ENCODE results near the gene P3R3URF.

Gene P3R3URF

DNA sequence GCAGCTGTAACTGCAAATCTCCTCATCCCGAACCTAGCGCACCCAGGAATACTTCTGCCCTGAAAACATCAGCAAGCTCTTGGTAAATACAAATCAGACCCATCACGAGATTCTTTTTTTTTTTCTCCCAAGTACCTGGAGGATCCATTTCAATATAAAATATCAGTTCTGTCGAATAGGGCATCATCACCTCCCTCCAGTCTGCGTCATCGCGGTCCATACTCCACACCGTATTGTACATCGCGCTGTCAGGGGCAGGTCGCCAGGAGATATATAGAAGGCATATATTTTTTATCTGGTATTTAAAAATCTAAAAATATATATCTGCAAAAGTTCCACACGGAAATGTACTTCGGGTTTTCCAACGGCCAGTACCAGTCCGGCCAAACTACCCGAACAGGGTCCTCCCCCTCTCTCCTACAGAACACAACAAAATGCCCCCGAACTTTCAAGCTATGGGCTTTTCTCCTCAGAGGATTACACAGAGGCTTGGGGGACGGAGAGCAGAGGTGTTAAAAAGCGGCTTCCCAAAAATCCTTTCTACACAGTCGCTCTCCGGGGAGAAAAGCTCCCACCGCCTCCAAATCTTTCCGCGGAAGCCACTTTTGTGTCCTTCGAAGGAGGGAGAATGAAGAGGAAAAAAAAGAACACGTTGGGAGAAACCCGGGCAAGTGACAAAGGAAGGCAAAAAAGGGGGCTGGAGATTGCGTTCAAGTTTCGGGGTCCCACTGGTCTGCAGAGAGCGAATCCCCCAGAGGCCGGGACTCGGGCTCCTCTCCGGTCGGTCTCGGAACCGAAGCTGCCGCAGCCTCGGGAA is 44.4 kb downstream of the P3R3URF start:
- no peaks in the 10 kb centered on the region for H3K36me3 ChIP-seq (ENCODE audit: control insufficient read depth, insufficient read depth, low read length)
- H3K4me1 ChIP-seq (ENCODE audit: control insufficient read depth, insufficient read depth, low read length, poor library complexity, severe bottlenecking) = peaks cover 5% of the 10 kb centered on the region
- H3K9me3 ChIP-seq (ENCODE audit: control insufficient read depth, low read length) = no peaks in the 10 kb centered on the region
- peak overlapping the region; percentile 80 for H3K4me3 ChIP-seq (ENCODE audit: extremely low read depth, insufficient read depth, low read length, poor library complexity, severe bottlenecking)
- WGBS, 2 experiments (ENCODE audit: insufficient coverage in 2 of 2) = 0 to 1% methylated on average over 15 to 21 of the region's 38 CpGs
- H3K27ac ChIP-seq (ENCODE audit: low read depth, low read length, severe bottlenecking) = peak overlapping the region; percentile 100

DNA sequence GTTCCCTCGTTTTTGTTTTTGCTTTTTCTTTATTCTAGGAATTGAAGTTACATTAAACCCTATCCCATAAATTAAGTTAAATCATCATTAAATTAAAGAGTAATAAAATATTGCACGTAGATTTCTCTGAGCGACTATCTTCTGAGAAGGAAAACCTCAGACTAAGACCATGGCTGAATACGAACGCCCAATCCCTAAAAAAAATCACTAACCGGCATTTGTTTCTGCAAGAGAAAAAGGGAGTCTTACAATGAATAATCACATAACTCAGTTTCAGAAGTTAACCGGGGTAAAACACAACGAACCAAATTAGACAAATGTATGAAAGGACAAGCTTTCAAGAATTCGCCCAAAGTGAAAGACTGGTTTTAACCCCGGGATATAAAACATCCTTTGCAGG is 45.2 kb downstream of the P3R3URF start:
- H3K36me3 ChIP-seq (ENCODE audit: control insufficient read depth, insufficient read depth, low read length) = no peaks in the 10 kb centered on the region
- 0% methylated on average over 3 of the region's 10 CpGs; no CpG with 5 or more reads in 1 of the 2 experiments for WGBS, 2 experiments (ENCODE audit: insufficient coverage in 2 of 2)

DNA sequence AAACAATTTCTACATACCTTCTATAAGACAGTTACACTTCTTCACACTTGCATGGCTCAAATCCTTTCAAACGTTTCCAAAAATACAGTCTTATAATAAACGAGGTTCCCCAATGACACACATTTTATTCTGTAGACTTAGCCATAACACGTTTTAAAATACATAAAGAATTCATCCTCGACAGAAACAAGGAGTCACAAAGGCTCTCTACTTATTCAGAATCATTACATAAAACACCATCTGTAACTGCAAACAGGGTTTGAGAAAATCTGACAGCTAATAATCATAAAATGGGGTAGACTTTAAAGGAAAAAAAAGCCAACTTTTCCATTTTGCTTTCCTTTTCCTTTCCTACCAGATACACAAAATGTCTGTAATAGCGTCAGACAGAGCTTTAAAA is 45.7 kb downstream of the P3R3URF start:
- peak overlapping the region; percentile 80 for H3K4me3 ChIP-seq (ENCODE audit: extremely low read depth, insufficient read depth, low read length, poor library complexity, severe bottlenecking)
- no peaks in the 10 kb centered on the region for H3K36me3 ChIP-seq (ENCODE audit: control insufficient read depth, insufficient read depth, low read length)
- H3K4me1 ChIP-seq (ENCODE audit: control insufficient read depth, insufficient read depth, low read length, poor library complexity, severe bottlenecking) = peaks cover 5% of the 10 kb centered on the region
- no peak overlapping the region for H3K27ac ChIP-seq (ENCODE audit: low read depth, low read length, severe bottlenecking)
- H3K9me3 ChIP-seq (ENCODE audit: control insufficient read depth, low read length) = no peaks in the 10 kb centered on the region
- WGBS, 2 experiments (ENCODE audit: insufficient coverage in 2 of 2) = 3 to 4% methylated on average over 3 to 4 of the region's 5 CpGs

More for the DNA sequence above, 45.2 kb downstream of the P3R3URF start:
- Histone ChIP-seq H3K4me1 (ENCODE audit: control insufficient read depth, insufficient read depth, low read length, poor library complexity, severe bottlenecking) (peaks cover 5% of the 10 kb centered on the region), H3K27ac (ENCODE audit: low read depth, low read length, severe bottlenecking) (no peak overlapping the region), H3K4me3 (ENCODE audit: extremely low read depth, insufficient read depth, low read length, poor library complexity, severe bottlenecking) (peak overlapping the region; percentile 80), H3K9me3 (ENCODE audit: control insufficient read depth, low read length) (no peaks in the 10 kb centered on the region)

- H3K27ac ChIP-seq (ENCODE audit: low read depth, low read length, severe bottlenecking) = no peak overlapping the region
- H3K4me1 ChIP-seq (ENCODE audit: control insufficient read depth, insufficient read depth, low read length, poor library complexity, severe bottlenecking) = peaks cover 5% of the 10 kb centered on the region
- WGBS, 2 experiments (ENCODE audit: insufficient coverage in 2 of 2) = no CpG with 5 or more reads among the region's 1 CpG
- H3K9me3 ChIP-seq (ENCODE audit: control insufficient read depth, low read length) = no peaks in the 10 kb centered on the region
- no peaks in the 10 kb centered on the region for H3K36me3 ChIP-seq (ENCODE audit: control insufficient read depth, insufficient read depth, low read length)
- peak overlapping the region; percentile 80 for H3K4me3 ChIP-seq (ENCODE audit: extremely low read depth, insufficient read depth, low read length, poor library complexity, severe bottlenecking)
These were observed 46.2 kb downstream of the P3R3URF start for GRCh38 chr1:46130121-46130520.

DNA sequence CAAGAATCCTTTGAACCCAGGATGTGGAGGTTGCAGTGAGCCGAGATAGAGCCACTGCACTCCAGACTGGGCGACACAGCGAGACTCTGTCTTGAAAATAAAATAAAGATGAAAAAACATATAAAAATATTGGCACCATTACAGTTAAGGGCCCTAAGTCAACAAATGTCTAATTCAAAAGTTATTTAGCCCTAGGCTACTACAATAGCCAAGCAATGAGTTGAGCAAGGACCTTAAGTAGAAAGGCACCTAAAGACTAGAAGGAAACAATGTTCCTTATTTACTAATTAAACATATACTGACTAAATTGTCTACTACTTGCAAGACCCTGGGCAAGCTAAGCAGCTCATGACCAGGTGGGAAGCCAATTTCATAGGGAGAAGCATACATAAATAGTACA is 47.9 kb downstream of the P3R3URF start:
- Histone ChIP-seq H3K4me1 (ENCODE audit: control insufficient read depth, insufficient read depth, low read length, poor library complexity, severe bottlenecking) (no peaks in the 10 kb centered on the region), H3K4me3 (ENCODE audit: extremely low read depth, insufficient read depth, low read length, poor library complexity, severe bottlenecking) (no peak overlapping the region), H3K36me3 (ENCODE audit: control insufficient read depth, insufficient read depth, low read length) (no peaks in the 10 kb centered on the region), H3K9me3 (ENCODE audit: control insufficient read depth, low read length) (no peaks in the 10 kb centered on the region), H3K27ac (ENCODE audit: low read depth, low read length, severe bottlenecking) (no peak overlapping the region)
- WGBS, 2 experiments (ENCODE audit: insufficient coverage in 2 of 2) = 100% methylated on average over 1 of the region's 3 CpGs
